GM12874 (cell line): Measurements from ENCODE around the gene SRD5A3.

Experiments used
- TF ChIP-seq, protein P1 (sequence below): IDR thresholded peaks from 2 replicates; pipeline ENCODE4 v1.5.1; 2011; ENCODE audit warnings: low read depth, mild to moderate bottlenecking, control low read depth, low read length, moderate library complexity; ENCODE audit not compliant: insufficient read depth

Gene SRD5A3

GRCh38 chr4:55345980-55346850 lies at the start of gene SRD5A3:
TSS of gene SRD5A3 (plus strand) at chr4:55346242. CDS start at chr4:55346337, 95 bp downstream.
- TF ChIP-seq, protein P1, sequence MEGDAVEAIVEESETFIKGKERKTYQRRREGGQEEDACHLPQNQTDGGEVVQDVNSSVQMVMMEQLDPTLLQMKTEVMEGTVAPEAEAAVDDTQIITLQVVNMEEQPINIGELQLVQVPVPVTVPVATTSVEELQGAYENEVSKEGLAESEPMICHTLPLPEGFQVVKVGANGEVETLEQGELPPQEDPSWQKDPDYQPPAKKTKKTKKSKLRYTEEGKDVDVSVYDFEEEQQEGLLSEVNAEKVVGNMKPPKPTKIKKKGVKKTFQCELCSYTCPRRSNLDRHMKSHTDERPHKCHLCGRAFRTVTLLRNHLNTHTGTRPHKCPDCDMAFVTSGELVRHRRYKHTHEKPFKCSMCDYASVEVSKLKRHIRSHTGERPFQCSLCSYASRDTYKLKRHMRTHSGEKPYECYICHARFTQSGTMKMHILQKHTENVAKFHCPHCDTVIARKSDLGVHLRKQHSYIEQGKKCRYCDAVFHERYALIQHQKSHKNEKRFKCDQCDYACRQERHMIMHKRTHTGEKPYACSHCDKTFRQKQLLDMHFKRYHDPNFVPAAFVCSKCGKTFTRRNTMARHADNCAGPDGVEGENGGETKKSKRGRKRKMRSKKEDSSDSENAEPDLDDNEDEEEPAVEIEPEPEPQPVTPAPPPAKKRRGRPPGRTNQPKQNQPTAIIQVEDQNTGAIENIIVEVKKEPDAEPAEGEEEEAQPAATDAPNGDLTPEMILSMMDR, result peak; percentile 92

DNA sequence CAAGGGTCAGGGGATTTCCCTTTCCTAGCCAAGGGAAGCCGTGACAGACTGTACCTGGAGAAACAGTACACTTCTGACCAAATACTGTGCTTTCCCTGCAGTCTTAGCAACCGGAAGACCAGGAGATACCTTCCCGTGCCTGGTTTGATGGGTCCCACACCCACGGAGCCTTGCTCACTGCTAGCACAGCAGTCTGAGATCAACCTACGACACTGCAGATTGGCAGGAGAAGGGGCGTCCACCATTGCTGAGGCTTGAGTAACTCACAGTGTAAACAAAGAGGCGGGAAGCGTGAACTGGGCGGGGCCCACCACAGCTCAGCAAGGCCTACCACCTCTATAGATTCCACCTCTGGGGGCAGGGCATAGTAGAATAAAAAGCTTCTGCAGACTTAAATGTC lies 48.7 kb upstream of the SRD5A3 start:
- TF ChIP-seq, protein P1, result no peak

- TF ChIP-seq, protein P1, result no peak
Observed at GRCh38 chr4:55303760-55304165, 42.3 kb upstream of the SRD5A3 start.

DNA sequence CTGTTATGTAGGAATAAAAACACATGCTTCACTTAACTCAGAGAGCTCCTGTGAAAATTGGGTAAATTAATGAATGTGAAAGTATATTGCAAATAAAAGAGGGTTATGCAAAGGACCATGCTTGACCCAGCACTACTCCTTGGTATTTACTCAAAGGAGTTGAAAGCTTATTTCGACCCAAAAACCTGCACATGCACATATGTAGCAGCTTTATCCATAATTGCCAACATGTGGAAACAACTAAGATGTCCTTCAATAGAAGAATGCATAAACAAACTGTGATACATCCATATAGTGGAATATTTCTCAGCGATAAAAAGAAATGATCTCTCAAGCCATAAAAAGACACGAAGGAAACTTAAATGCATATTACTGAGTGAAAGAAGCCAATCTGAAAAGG lies 41.7 kb upstream of the SRD5A3 start:
- TF ChIP-seq, protein P1, result no peak

- TF ChIP-seq, protein P1, result no peak
Observed at GRCh38 chr4:55308071-55308470, 38.0 kb upstream of the SRD5A3 start.

GRCh38 chr4:55311792-55312488 lies 34.1 kb upstream of the SRD5A3 start:
- TF ChIP-seq, protein P1, result no peak

DNA sequence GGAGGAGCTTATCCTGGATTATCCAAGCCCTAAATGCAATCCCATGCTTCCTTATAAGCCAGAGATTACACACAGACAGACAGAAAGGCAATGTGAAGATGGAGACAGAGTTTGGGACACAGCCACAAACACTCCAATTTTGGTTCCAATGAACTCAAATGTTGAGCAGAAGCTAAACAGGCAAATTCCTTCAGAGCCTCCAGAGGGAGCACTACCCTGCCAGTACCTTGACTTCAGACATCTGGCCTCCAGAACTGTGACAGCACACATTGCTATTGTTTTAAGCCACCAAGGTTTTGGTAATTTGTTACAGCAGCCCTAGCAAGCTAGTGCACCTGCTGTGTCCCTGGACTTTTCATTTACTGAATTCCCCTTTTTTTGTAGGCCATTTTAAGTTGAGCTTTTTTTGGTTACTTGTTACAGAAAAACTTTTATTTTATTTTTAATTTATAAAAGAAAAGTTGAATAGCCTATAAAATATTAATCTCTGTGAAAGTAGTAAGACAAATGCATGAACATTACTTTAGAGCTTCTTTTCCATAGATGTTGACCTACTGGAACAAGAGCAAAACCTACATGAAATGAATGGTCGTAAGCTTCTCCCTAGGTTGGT lies 33.4 kb upstream of the SRD5A3 start:
- TF ChIP-seq, protein P1, result peak; percentile 72
